Measurements from ENCODE around the gene ADAMTSL2. TPM values are rescaled to one million over a fixed set of nuclear protein-coding genes. Genes with fewer than 3 reads are reported as not detected.

The ADAMTSL2 gene
- total and polyA plus RNA-seq, 8 donors: 1.3 to 20.6 (median 2.6) TPM; not detected in 2

DNA sequence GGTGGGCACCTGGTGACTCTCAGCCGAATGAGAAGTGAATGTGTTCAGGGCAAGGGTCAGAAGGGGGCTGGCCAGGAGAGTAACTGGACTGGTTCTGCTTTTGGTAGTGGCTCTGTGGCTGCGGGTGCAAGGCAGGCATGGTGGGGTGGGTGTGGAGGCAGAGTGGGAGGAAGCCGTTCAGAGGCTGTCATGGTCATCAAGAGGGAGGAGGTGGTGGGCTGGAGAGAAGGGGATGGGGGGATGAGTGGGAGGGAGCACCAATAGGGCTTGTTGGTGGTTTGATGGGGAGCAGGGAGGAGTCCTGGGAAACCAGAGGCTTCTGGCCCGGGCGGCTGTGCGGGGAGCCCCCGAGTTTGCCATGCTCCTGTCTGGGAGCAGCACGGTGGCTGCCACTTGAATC, 61.4 kb downstream of the ADAMTSL2 start:
- Histone ChIP-seq H3K9me3 (peaks cover 7 to 35% (median 33%) of the 10 kb centered on the region in 4 donors), H3K4me3 (no peak overlapping the region), H3K27ac (no peak overlapping the region), H3K27me3 (peaks cover 0 to 51% (median 4%) of the 10 kb centered on the region in 3 donors), H3K4me1 (no peaks in the 10 kb centered on the region), H3K36me3 (no peaks in the 10 kb centered on the region)
- intact Hi-C loops (cut with DNase I; ENCODE audit: low total_unique reads): no loop called here
- TF ChIP-seq POLR2A (IDR thresholded peaks at IDR 0.05): no peak
- no peak for TF ChIP-seq POLR2AphosphoS5 (IDR thresholded peaks at IDR 0.05)
- no peak for TF ChIP-seq EP300 (IDR thresholded peaks at IDR 0.05)
- 79 to 93% (median 83%) methylated on average over 8 of the region's 8 CpGs for WGBS, 5 donors
- no peak for DNase-seq

DNA sequence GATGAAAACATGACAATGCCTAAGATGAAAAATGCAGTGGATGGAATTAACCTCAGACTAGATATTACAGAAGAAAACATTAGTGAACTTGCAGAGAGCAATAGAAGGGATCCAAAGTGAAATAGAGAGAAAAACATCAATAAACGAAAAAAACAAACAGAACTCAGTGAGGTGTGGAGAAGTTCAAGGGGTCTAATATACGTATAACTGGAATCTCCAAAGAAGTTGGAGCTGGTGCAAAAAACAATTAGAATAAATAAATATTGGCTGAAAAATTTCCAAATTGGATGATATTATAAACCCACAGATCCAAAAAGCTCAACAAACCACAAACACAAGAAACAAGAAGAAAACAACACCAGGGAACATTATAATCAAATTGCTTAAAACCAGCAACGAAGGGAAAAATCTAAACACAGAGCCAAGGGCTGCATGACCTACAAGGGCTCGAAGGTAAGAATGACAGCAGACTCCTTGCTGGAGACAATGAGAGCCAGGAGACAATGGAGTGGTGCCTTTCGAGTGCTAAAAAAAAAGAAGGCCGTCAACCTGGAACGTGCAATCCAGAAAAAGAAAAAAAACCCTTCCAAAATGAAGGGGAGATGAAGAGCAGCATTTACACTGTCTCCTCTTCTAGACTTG, 62.9 kb downstream of the ADAMTSL2 start:
- TF ChIP-seq, protein P1, sequence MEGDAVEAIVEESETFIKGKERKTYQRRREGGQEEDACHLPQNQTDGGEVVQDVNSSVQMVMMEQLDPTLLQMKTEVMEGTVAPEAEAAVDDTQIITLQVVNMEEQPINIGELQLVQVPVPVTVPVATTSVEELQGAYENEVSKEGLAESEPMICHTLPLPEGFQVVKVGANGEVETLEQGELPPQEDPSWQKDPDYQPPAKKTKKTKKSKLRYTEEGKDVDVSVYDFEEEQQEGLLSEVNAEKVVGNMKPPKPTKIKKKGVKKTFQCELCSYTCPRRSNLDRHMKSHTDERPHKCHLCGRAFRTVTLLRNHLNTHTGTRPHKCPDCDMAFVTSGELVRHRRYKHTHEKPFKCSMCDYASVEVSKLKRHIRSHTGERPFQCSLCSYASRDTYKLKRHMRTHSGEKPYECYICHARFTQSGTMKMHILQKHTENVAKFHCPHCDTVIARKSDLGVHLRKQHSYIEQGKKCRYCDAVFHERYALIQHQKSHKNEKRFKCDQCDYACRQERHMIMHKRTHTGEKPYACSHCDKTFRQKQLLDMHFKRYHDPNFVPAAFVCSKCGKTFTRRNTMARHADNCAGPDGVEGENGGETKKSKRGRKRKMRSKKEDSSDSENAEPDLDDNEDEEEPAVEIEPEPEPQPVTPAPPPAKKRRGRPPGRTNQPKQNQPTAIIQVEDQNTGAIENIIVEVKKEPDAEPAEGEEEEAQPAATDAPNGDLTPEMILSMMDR (IDR thresholded peaks at IDR 0.05): no peak
- TF ChIP-seq POLR2A (IDR thresholded peaks at IDR 0.05) (no peak), POLR2AphosphoS5 (IDR thresholded peaks at IDR 0.05) (no peak)

DNA sequence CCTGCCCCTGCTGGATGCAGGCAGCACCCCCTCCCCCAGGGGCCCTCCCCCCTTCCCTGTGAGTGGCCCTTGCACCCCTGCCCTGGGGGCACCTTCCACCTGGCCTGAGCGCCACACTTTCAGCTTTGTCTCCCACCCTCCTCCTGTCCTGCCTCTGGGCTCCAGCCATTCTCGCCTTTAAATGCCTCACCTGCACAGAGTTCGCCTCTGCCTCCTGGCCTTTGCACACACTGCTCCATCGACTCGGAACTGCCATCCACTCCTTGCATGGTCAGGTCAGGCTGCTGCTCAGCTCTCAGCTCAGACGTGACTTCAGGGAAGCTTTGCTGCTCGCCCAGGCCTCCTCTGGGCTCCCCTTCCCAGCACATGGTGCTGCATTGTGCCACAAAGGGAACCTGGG, 64.5 kb downstream of the ADAMTSL2 start:
- WGBS, 5 donors: 81 to 86% (median 83%) methylated on average over 6 to 7 of the region's 7 CpGs
- Histone ChIP-seq H3K27me3 (peaks cover 0 to 57% (median 9%) of the 10 kb centered on the region in 3 donors), H3K9me3 (peaks cover 7 to 35% (median 33%) of the 10 kb centered on the region in 4 donors), H3K4me3 (no peak overlapping the region), H3K27ac (no peak overlapping the region), H3K36me3 (no peaks in the 10 kb centered on the region), H3K4me1 (no peaks in the 10 kb centered on the region)
- DNase-seq: no peak
- intact Hi-C loops (cut with DNase I; ENCODE audit: low total_unique reads): no loop called here
- TF ChIP-seq EP300 (IDR thresholded peaks at IDR 0.05) (no peak), POLR2AphosphoS5 (IDR thresholded peaks at IDR 0.05) (no peak)

More for the DNA sequence above, 62.9 kb downstream of the ADAMTSL2 start:
- no peak overlapping the region for H3K4me3 ChIP-seq
- no peak for DNase-seq
- intact Hi-C loops (cut with DNase I; ENCODE audit: low total_unique reads): no loop called here
- peaks cover 7 to 35% (median 33%) of the 10 kb centered on the region in 4 donors for H3K9me3 ChIP-seq
- no peaks in the 10 kb centered on the region for H3K4me1 ChIP-seq
- 76 to 86% (median 78%) methylated on average over 7 of the region's 7 CpGs for WGBS, 5 donors
- no peak overlapping the region for H3K27ac ChIP-seq
- H3K27me3 ChIP-seq: peaks cover 0 to 51% (median 9%) of the 10 kb centered on the region in 3 donors
- H3K36me3 ChIP-seq: no peaks in the 10 kb centered on the region

DNA sequence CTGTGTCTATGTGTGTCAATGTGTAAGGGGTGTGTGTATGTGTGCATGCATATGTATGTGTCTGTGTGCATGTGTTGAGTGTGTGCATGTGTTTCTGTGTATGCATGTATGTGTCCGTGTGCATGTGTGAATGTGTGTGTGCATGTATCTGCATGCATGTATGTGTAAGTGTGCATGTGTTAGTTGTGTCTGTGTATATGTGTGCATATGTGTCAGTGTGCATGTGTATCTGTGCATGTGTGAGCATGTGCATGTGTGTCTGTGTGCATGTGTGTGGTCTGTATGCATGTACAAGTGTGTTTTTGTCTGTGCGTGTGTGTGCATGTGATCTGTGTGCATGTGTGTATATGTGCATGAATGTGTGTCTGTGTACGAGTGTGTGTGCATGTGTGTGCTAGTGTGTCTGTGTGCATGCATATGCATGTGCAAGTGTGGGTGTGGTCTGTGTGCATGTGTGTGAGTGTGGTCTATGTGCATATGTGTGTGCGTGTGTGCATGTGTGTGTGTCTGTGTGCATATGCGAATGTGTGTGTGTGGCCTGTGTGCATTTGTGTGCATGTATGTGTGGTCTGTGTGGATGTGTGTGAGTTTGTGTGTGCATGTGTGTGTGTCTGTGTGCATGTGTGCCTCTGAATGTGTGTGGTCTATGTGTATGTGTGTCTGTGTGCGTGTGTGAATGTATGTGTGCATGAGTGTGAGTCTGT, 65.1 kb downstream of the ADAMTSL2 start:
- no peak overlapping the region for H3K4me3 ChIP-seq
- H3K27me3 ChIP-seq: peaks cover 0 to 59% (median 10%) of the 10 kb centered on the region in 3 donors
- TF ChIP-seq POLR2A (IDR thresholded peaks at IDR 0.05): no peak
- TF ChIP-seq, protein P1 (IDR thresholded peaks at IDR 0.05): no peak
- TF ChIP-seq POLR2AphosphoS5 (IDR thresholded peaks at IDR 0.05): no peak
- TF ChIP-seq EP300 (IDR thresholded peaks at IDR 0.05): no peak
- H3K9me3 ChIP-seq: peaks cover 7 to 35% (median 33%) of the 10 kb centered on the region in 4 donors
- intact Hi-C loops (cut with DNase I; ENCODE audit: low total_unique reads): no loop called here
- no peak overlapping the region for H3K27ac ChIP-seq
- no peaks in the 10 kb centered on the region for H3K36me3 ChIP-seq
- no peak for DNase-seq
- H3K4me1 ChIP-seq: no peaks in the 10 kb centered on the region
- 91 to 98% (median 96%) methylated on average over 6 of the region's 6 CpGs for WGBS, 5 donors

DNA sequence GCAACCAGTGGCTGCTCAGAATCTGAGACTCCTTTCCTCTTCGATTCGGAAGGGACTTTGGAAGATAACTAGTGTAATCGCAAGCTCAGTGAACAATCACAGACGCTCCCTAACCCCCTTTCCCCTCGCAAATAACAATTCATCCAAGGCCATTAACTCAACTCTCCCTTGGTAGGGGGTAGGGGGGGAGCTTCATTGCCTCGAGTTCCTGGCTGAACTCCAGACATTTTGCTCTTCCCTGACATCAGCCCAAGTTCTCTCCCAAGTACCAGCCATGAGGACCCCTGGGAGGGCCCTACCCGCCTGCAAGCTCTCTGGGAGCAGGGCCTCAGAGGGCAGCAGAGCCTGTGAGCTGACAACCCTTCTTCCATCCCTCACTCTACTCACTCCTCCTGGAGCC, 66.2 kb downstream of the ADAMTSL2 start:
- Histone ChIP-seq H3K27ac (no peak overlapping the region), H3K4me3 (no peak overlapping the region), H3K27me3 (peaks cover 0 to 59% (median 14%) of the 10 kb centered on the region in 3 donors), H3K9me3 (peaks cover 7 to 34% (median 33%) of the 10 kb centered on the region in 4 donors), H3K36me3 (no peaks in the 10 kb centered on the region), H3K4me1 (no peaks in the 10 kb centered on the region)
- TF ChIP-seq, protein P1 (IDR thresholded peaks at IDR 0.05): no peak
- TF ChIP-seq EP300 (IDR thresholded peaks at IDR 0.05): no peak
- TF ChIP-seq POLR2AphosphoS5 (IDR thresholded peaks at IDR 0.05): no peak
- TF ChIP-seq POLR2A (IDR thresholded peaks at IDR 0.05): no peak
- WGBS, 5 donors: 54 to 68% (median 59%) methylated on average over 7 of the region's 7 CpGs
- intact Hi-C loops (cut with DNase I; ENCODE audit: low total_unique reads): no loop called here
- no peak for DNase-seq
